T-cell (primary cell): ENCODE measurements around the gene LHFPL3. TPM values are rescaled to one million over a fixed set of nuclear protein-coding genes. Genes with fewer than 3 reads are reported as not detected.

Experiments used
- ATAC-seq, 4 experiments: fragments of 200-7000 bp in 3 of 4; fragments of 150-1000 bp in 1 of 4; cut with Tn5 transposase; replicated peaks in 1 of 4; 1 replicate in 3 of 4; 2 replicates in 1 of 4; pipeline ENCODE4 v1.10.0; 2021; ENCODE audit warnings: moderate library complexity in 3 of 4, mild to moderate bottlenecking in 2 of 4, moderate number of reproducible peaks in 1 of 4
- CTCF ChIA-PET, 2 donors: fragments of 300-600 bp; sonication (Branson Sonifier 250); formaldehyde crosslinking; loops; one replicate each; lab custom pipeline; 2022; ENCODE audit warnings: antibody characterized with exemption in 2 of 2; lab: Charles Lee
- POLR2A ChIA-PET, 2 donors: fragments of 300-600 bp; sonication (Branson Sonifier 250); formaldehyde crosslinking; loops; one replicate each; lab custom pipeline; 2022; ENCODE audit warnings: antibody characterized with exemption in 2 of 2; lab: Charles Lee
- DNase-seq, 35 experiments: peaks; one replicate each; pipeline versions ENCODE4 v3.0.0 to v3.0.0-alpha.2; 2013 to 2023
- H3K27ac ChIP-seq: one replicate; pipeline ENCODE4 v1.5.1; 2013; ENCODE audit warnings: low read length
- H3K27me3 ChIP-seq, 2 experiments: replicated peaks in 1 of 2; 1 replicate in 1 of 2; 2 replicates in 1 of 2; pipeline versions ENCODE4 v1.6.1 to v1.7.0; 2013; ENCODE audit warnings: low read length in 1 of 2, mixed read lengths in 1 of 2; ENCODE audit not compliant: control insufficient read depth in 2 of 2, insufficient read depth in 2 of 2; ENCODE audit errors: extremely low read depth in 1 of 2
- H3K36me3 ChIP-seq, 2 donors: 1 replicate in 1 of 2; 2 replicates in 1 of 2; pipeline versions ENCODE4 v1.6.1 to v1.7.0; 2013; ENCODE audit warnings: low read length in 1 of 2; ENCODE audit not compliant: control insufficient read depth in 2 of 2, insufficient read depth in 1 of 2; ENCODE audit errors: extremely low read depth in 1 of 2
- H3K4me1 ChIP-seq, 2 experiments: 1 replicate in 1 of 2; 2 replicates in 1 of 2; pipeline versions ENCODE4 v1.6.1 to v1.7.0; 2013; ENCODE audit warnings: low read length in 2 of 2, mixed read lengths in 1 of 2; ENCODE audit not compliant: insufficient read depth in 2 of 2, control insufficient read depth in 1 of 2; ENCODE audit errors: extremely low read depth in 1 of 2
- H3K4me3 ChIP-seq, 2 donors: 1 replicate in 1 of 2; 2 replicates in 1 of 2; pipeline versions ENCODE4 v1.5.1 to v1.7.0; 2013; ENCODE audit warnings: mild to moderate bottlenecking in 2 of 2, low read length in 1 of 2, moderate library complexity in 1 of 2; ENCODE audit not compliant: control insufficient read depth in 1 of 2; ENCODE audit errors: extremely low read depth in 1 of 2
- H3K9me3 ChIP-seq: 2 replicates; pipeline ENCODE4 v1.7.0; 2013
- H3K27ac Mint-ChIP-seq, 2 donors: one replicate each; pipeline ENCODE4 v1.8.0; 2020 to 2021; ENCODE audit warnings: mild to moderate bottlenecking in 2 of 2, mixed read lengths in 2 of 2
- H3K27me3 Mint-ChIP-seq, 2 donors: one replicate each; pipeline ENCODE4 v1.8.0; 2021 to 2022; ENCODE audit warnings: mixed read lengths in 2 of 2
- H3K36me3 Mint-ChIP-seq: one replicate; pipeline ENCODE4 v1.8.0; 2021; ENCODE audit warnings: mixed read lengths
- H3K4me1 Mint-ChIP-seq, 3 donors: one replicate each; pipeline ENCODE4 v1.8.0; 2020 to 2022; ENCODE audit warnings: mixed read lengths in 3 of 3, mild to moderate bottlenecking in 1 of 3
- H3K4me3 Mint-ChIP-seq, 3 donors: one replicate each; pipeline ENCODE4 v1.8.0; 2020 to 2022; ENCODE audit warnings: mild to moderate bottlenecking in 3 of 3, mixed read lengths in 3 of 3, moderate library complexity in 3 of 3
- H3K9me3 Mint-ChIP-seq, 3 donors: one replicate each; pipeline ENCODE4 v1.8.0; 2020 to 2022; ENCODE audit warnings: mixed read lengths in 3 of 3
- WGBS: methylation state at CpG from one replicate; pipeline ENCODE4 v1.1.5; 2013; ENCODE audit warnings: missing lambda C conversion rate; ENCODE audit not compliant: insufficient coverage; 5-methylcytosine and 5-hydroxymethylcytosine counted together
- total RNA-seq, 35 experiments: library from RNA in 6 of 35; stranded (reverse) in 6 of 35; fragments of 120-200 nt in 1 of 35; gene quantifications; one replicate each; pipeline versions ENCODE4 v1.2.1 to v1.2.4 and lab custom pipeline; 2013 to 2026

LHFPL3 gene
- total RNA-seq, 5 donors from 2014 or later (not counting 1 experiment from before 2014, with no cell fraction given): not detected

GRCh38 chr7:104469166-104469820 lies 140.9 kb downstream of the LHFPL3 start:
- ATAC-seq: no peak
- CTCF ChIA-PET: no interaction called here
- Mint-ChIP-seq H3K4me1 (no peaks in the 10 kb centered on the region), H3K9me3 (peaks cover 2 to 7% (median 5%) of the 10 kb centered on the region in 3 donors), H3K4me3 (no peak overlapping the region), H3K36me3 (no peaks in the 10 kb centered on the region), H3K27me3 (peaks cover 0 to 4% of the 10 kb centered on the region in 2 donors), H3K27ac (no peak overlapping the region)
- Histone ChIP-seq H3K4me3 (no peak overlapping the region), H3K27me3 (no peaks in the 10 kb centered on the region), H3K27ac (no peak overlapping the region), H3K4me1 (no peaks in the 10 kb centered on the region), H3K36me3 (no peaks in the 10 kb centered on the region), H3K9me3 (no peaks in the 10 kb centered on the region)
- POLR2A ChIA-PET: no interaction called here
- WGBS: no CpG with 5 or more reads among the region's 1 CpG
- no peak for DNase-seq

GRCh38 chr7:104480529-104480928 lies 152.1 kb downstream of the LHFPL3 start:
- no peaks in the 10 kb centered on the region for H3K4me1 Mint-ChIP-seq
- ATAC-seq (no peak), DNase-seq (no peak)
- POLR2A ChIA-PET: interaction anchor here in 1 of 2 donors (0.6 kb wide), 1 partner anchor 29 kb away, joined by 3 read pairs; no protein-coding TSS in a partner anchor
- H3K27ac ChIP-seq: no peak overlapping the region
- no peaks in the 10 kb centered on the region for H3K4me1 ChIP-seq
- no peaks in the 10 kb centered on the region for H3K36me3 Mint-ChIP-seq
- no peaks in the 10 kb centered on the region for H3K9me3 Mint-ChIP-seq
- H3K27ac Mint-ChIP-seq: no peak overlapping the region
- H3K4me3 ChIP-seq: no peak overlapping the region
- no peak overlapping the region for H3K4me3 Mint-ChIP-seq
- peaks cover 0 to 13% of the 10 kb centered on the region in 2 donors for H3K27me3 Mint-ChIP-seq
- H3K36me3 ChIP-seq: no peaks in the 10 kb centered on the region
- 50% methylated on average over 2 of the region's 3 CpGs for WGBS
- CTCF ChIA-PET: no interaction called here
- no peaks in the 10 kb centered on the region for H3K27me3 ChIP-seq
- H3K9me3 ChIP-seq: no peaks in the 10 kb centered on the region

- no peaks in the 10 kb centered on the region for H3K4me1 ChIP-seq
- H3K4me3 Mint-ChIP-seq: no peak overlapping the region
- H3K36me3 Mint-ChIP-seq: no peaks in the 10 kb centered on the region
- no peaks in the 10 kb centered on the region for H3K4me1 Mint-ChIP-seq
- peaks cover 0 to 2% of the 10 kb centered on the region in 2 experiments for H3K27me3 ChIP-seq
- no peak overlapping the region for H3K27ac ChIP-seq
- POLR2A ChIA-PET: no interaction called here
- H3K9me3 Mint-ChIP-seq: no peaks in the 10 kb centered on the region
- no peaks in the 10 kb centered on the region for H3K36me3 ChIP-seq
- no peak for ATAC-seq
- H3K27me3 Mint-ChIP-seq: peaks cover 0 to 15% of the 10 kb centered on the region in 2 donors
- no peak overlapping the region for H3K4me3 ChIP-seq
- CTCF ChIA-PET: no interaction called here
- WGBS: 97% methylated on average over 4 of the region's 6 CpGs
- no peak overlapping the region for H3K27ac Mint-ChIP-seq
- no peaks in the 10 kb centered on the region for H3K9me3 ChIP-seq
- DNase-seq: no peak
Observed at GRCh38 chr7:104482362-104483037, 154.1 kb downstream of the LHFPL3 start.

GRCh38 chr7:104486931-104487330 lies 158.5 kb downstream of the LHFPL3 start:
- H3K4me3 ChIP-seq: no peak overlapping the region
- no peak overlapping the region for H3K27ac ChIP-seq
- no peak for DNase-seq
- H3K9me3 ChIP-seq: no peaks in the 10 kb centered on the region
- POLR2A ChIA-PET: no interaction called here
- CTCF ChIA-PET: no interaction called here
- H3K4me3 Mint-ChIP-seq: no peak overlapping the region
- no CpG with 5 or more reads among the region's 1 CpG for WGBS
- peaks cover 0 to 16% of the 10 kb centered on the region in 2 donors for H3K27me3 Mint-ChIP-seq
- H3K27ac Mint-ChIP-seq: no peak overlapping the region
- no peaks in the 10 kb centered on the region for H3K4me1 Mint-ChIP-seq
- peaks cover 0 to 2% of the 10 kb centered on the region in 2 experiments for H3K27me3 ChIP-seq
- H3K36me3 Mint-ChIP-seq: no peaks in the 10 kb centered on the region
- ATAC-seq: no peak
- no peaks in the 10 kb centered on the region for H3K36me3 ChIP-seq
- no peaks in the 10 kb centered on the region for H3K4me1 ChIP-seq
- no peaks in the 10 kb centered on the region for H3K9me3 Mint-ChIP-seq

GRCh38 chr7:104487642-104488041 lies 159.2 kb downstream of the LHFPL3 start:
- DNase-seq (no peak), ATAC-seq (no peak)
- WGBS: no CpG with 5 or more reads among the region's 1 CpG
- CTCF ChIA-PET: no interaction called here
- Histone ChIP-seq H3K4me1 (no peaks in the 10 kb centered on the region), H3K4me3 (no peak overlapping the region), H3K36me3 (no peaks in the 10 kb centered on the region), H3K27me3 (peaks cover 0 to 2% of the 10 kb centered on the region in 2 experiments), H3K27ac (no peak overlapping the region), H3K9me3 (no peaks in the 10 kb centered on the region)
- no peak overlapping the region for H3K27ac Mint-ChIP-seq
- H3K27me3 Mint-ChIP-seq: peaks cover 0 to 10% of the 10 kb centered on the region in 2 donors
- no peaks in the 10 kb centered on the region for H3K4me1 Mint-ChIP-seq
- no peaks in the 10 kb centered on the region for H3K36me3 Mint-ChIP-seq
- POLR2A ChIA-PET: no interaction called here
- no peaks in the 10 kb centered on the region for H3K9me3 Mint-ChIP-seq
- no peak overlapping the region for H3K4me3 Mint-ChIP-seq

GRCh38 chr7:104497379-104497967 lies 169.1 kb downstream of the LHFPL3 start:
- CTCF ChIA-PET: no interaction called here
- Mint-ChIP-seq H3K27ac (no peak overlapping the region), H3K9me3 (peaks cover 0 to 11% (median 0%) of the 10 kb centered on the region in 3 donors), H3K4me1 (no peaks in the 10 kb centered on the region), H3K27me3 (peaks cover 0 to 5% of the 10 kb centered on the region in 2 donors), H3K36me3 (no peaks in the 10 kb centered on the region), H3K4me3 (no peak overlapping the region)
- ATAC-seq (no peak), DNase-seq (no peak)
- Histone ChIP-seq H3K4me1 (no peaks in the 10 kb centered on the region), H3K9me3 (no peaks in the 10 kb centered on the region), H3K36me3 (no peaks in the 10 kb centered on the region), H3K27me3 (no peaks in the 10 kb centered on the region), H3K4me3 (no peak overlapping the region), H3K27ac (no peak overlapping the region)
- WGBS: 70% methylated on average over 1 of the region's 3 CpGs
- POLR2A ChIA-PET: no interaction called here
